NCI-H524 treated with DMSO at 0.1 percent for 48 hours (cell line): ENCODE measurements around the gene PTGES2.

Experiments
- DNase-seq: peaks from one replicate; lab custom pipeline; 2025; lab: John Stamatoyannopoulos, UW

The PTGES2 gene

GRCh38 chr9:128127568-128127989 lies at the start of gene PTGES2:
Gene PTGES2 (minus strand): TSS chr9:128127729. CDS start chr9:128127717, 12 bp downstream.
- no peak for DNase-seq

- no peak for DNase-seq
These were observed 48.2 kb upstream of the PTGES2 start for GRCh38 chr9:128175726-128176125.

- no peak for DNase-seq
These were observed 47.6 kb upstream of the PTGES2 start for GRCh38 chr9:128175102-128175563.

GRCh38 chr9:128174062-128174461 lies 46.5 kb upstream of the PTGES2 start:
- DNase-seq, result no peak

- peak; percentile 98 for DNase-seq
These were observed 42.4 kb upstream of the PTGES2 start for GRCh38 chr9:128169925-128170324.

- DNase-seq, result peak; percentile 66
These were observed 42.0 kb upstream of the PTGES2 start for GRCh38 chr9:128169492-128169891.

GRCh38 chr9:128168731-128169308 lies 41.3 kb upstream of the PTGES2 start:
- no peak for DNase-seq

GRCh38 chr9:128167209-128167608 lies 39.7 kb upstream of the PTGES2 start:
- DNase-seq, result no peak

- no peak for DNase-seq
These were observed 38.6 kb upstream of the PTGES2 start for GRCh38 chr9:128166169-128166568.

- no peak for DNase-seq
These were observed 36.9 kb upstream of the PTGES2 start for GRCh38 chr9:128164307-128164885.

GRCh38 chr9:128163523-128164306 lies 36.2 kb upstream of the PTGES2 start:
- no peak for DNase-seq

GRCh38 chr9:128163027-128163515 lies 35.5 kb upstream of the PTGES2 start:
- no peak for DNase-seq

GRCh38 chr9:128162215-128163026 lies 34.9 kb upstream of the PTGES2 start:
- no peak for DNase-seq

- no peak for DNase-seq
These were observed 33.8 kb upstream of the PTGES2 start for GRCh38 chr9:128161215-128161902.

- no peak for DNase-seq
These were observed 33.1 kb upstream of the PTGES2 start for GRCh38 chr9:128160603-128160987.

GRCh38 chr9:128159784-128160602 lies 32.5 kb upstream of the PTGES2 start, which contains the start of gene BBLN:
Gene BBLN (plus strand): TSS chr9:128160265. CDS start chr9:128160408, 143 bp downstream.
- peak; percentile 75 for DNase-seq

- no peak for DNase-seq
These were observed 31.9 kb upstream of the PTGES2 start for GRCh38 chr9:128159522-128159783.

GRCh38 chr9:128155736-128156500 lies 28.4 kb upstream of the PTGES2 start:
- no peak for DNase-seq

- DNase-seq, result no peak
These were observed 26.6 kb upstream of the PTGES2 start for GRCh38 chr9:128153947-128154695.
